ENCODE results near the gene MSH5. TPM values are rescaled to one million over a fixed set of nuclear protein-coding genes. Genes with fewer than 3 reads are reported as not detected.

MSH5 gene
- total RNA-seq, 1 experiment from 2014 or later: 22.7 TPM

DNA sequence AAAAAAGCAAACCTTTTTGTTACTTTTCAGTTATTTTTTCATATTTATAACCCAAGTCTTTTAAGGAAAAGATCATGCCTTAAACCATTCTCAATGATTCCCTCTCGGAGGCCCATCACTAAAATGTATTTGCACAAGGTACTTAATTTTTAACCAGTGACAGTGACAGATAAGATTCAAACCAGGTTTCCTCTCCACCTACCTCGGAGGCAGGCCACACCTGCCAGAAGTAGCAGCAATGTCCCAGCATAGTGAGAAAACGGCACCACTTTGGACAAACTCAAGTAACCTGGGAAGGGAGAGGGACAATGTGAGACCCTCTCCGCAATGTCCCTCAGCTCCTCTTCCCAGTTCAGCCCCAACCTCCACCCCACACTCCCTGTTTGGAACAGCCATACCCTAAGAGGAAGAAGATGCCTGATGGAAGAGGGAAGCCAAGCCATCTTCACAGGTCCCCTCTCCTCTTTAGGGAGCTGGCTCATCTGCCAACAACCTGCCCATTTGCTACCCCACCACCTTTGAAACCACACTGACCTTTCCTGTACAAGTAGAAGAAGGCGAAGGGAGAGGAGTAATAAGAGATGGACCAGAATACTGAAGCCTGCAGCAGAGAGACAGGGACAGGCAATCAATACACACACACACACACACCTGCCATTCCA is 38.9 kb upstream of the MSH5 start:
- ATAC-seq: no peak
- no peaks in the 10 kb centered on the region for H3K27me3 ChIP-seq (ENCODE audit: low read length)
- ChIA-PET POLR2A (ENCODE audit: unreplicated experiment) (interaction anchor here (0.6 kb wide), 1 partner anchor 1090 kb away, joined by 5 read pairs; no protein-coding TSS in a partner anchor), CTCF (no interaction called here)
- BruUV-seq (replicated peaks): no TSS peak
- peaks cover 25% of the 10 kb centered on the region for H3K79me2 ChIP-seq (ENCODE audit: low read length)
- no peak overlapping the region for H2AFZ ChIP-seq (ENCODE audit: low read length)
- peak overlapping the region; percentile 85; the same call in 1 of the 2 replicates for H3K4me3 ChIP-seq (ENCODE audit: low read length)
- peaks cover 10% of the 10 kb centered on the region for H3K4me1 ChIP-seq (ENCODE audit: insufficient read depth, low read length)
- DNase-seq: no peak
- peaks cover 3% of the 10 kb centered on the region; the same call in 1 of the 2 replicates for H3K36me3 ChIP-seq (ENCODE audit: low read depth, low read length)
- no peaks in the 10 kb centered on the region for H3F3A ChIP-seq (ENCODE audit: low read length, unreplicated experiment)
- no peaks in the 10 kb centered on the region for H3K9me3 ChIP-seq (ENCODE audit: low read length)
- TF ChIP-seq, protein P1, sequence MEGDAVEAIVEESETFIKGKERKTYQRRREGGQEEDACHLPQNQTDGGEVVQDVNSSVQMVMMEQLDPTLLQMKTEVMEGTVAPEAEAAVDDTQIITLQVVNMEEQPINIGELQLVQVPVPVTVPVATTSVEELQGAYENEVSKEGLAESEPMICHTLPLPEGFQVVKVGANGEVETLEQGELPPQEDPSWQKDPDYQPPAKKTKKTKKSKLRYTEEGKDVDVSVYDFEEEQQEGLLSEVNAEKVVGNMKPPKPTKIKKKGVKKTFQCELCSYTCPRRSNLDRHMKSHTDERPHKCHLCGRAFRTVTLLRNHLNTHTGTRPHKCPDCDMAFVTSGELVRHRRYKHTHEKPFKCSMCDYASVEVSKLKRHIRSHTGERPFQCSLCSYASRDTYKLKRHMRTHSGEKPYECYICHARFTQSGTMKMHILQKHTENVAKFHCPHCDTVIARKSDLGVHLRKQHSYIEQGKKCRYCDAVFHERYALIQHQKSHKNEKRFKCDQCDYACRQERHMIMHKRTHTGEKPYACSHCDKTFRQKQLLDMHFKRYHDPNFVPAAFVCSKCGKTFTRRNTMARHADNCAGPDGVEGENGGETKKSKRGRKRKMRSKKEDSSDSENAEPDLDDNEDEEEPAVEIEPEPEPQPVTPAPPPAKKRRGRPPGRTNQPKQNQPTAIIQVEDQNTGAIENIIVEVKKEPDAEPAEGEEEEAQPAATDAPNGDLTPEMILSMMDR (conservative IDR thresholded peaks at IDR 0.05; ENCODE audit: low read depth, low read length): no peak
- TF ChIP-seq EZH2 (IDR thresholded peaks at IDR 0.05; ENCODE audit: low read length, unreplicated experiment) (no peak), EZH2phosphoT487 (IDR thresholded peaks at IDR 0.05; ENCODE audit: borderline replicate concordance, low read length) (no peak)
- no peak overlapping the region for H3K9ac ChIP-seq (ENCODE audit: low read length)
- H3K4me2 ChIP-seq (ENCODE audit: low read length): peak overlapping the region; percentile 95; the same call in 1 of the 2 replicates
- no peaks in the 10 kb centered on the region for H4K20me1 ChIP-seq (ENCODE audit: low read length)
- intact Hi-C loops (cut with micrococcal nuclease): no loop called here
- H3K9me2 ChIP-seq (replicated peaks; ENCODE audit: low read length): no peaks in the 10 kb centered on the region
- no peak overlapping the region for H3K27ac ChIP-seq (ENCODE audit: low read length)

DNA sequence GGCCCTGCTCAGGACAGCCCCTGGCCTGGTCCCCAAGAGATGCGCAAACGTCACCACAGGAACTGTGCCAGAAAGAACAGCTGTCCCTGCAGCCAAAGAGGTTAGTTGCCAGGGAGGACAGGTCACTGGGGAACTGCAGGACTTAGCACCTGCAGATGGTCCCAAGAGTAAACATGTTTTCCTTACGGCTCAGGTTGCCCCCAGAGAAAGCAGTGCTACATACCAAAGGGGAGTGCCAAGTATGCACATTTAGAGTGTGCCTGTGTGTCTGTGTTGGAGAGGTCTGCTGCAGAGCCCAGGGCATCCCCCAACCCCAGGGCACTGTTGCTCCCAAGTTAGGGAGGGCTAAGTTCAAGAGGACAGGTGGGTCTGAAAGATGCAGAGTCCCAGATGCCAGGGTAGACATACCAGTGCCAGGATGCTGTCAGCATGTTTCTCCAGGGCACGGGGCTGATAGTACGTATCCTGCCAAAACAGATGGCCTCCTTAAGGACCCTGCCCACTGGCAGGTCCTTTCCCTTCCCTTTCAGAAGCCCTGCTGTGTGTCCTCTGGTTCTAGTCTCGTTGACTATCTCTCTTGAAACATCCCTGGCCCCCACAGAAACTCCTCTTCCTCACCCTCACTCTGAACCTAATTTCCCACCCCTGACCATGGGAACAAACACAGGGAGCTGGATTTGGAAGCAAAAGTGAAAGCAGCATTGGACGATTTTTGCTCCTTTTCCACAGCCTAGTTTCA is 38.0 kb upstream of the MSH5 start:
- Histone ChIP-seq H3K4me3 (ENCODE audit: low read length) (peak overlapping the region; percentile 85), H3K36me3 (ENCODE audit: low read depth, low read length) (no peaks in the 10 kb centered on the region; the same call in 1 of the 2 replicates), H3K9me3 (ENCODE audit: low read length) (no peaks in the 10 kb centered on the region), H3K4me1 (ENCODE audit: insufficient read depth, low read length) (peaks cover 10% of the 10 kb centered on the region), H3K9me2 (replicated peaks; ENCODE audit: low read length) (no peaks in the 10 kb centered on the region), H3K27me3 (ENCODE audit: low read length) (no peaks in the 10 kb centered on the region), H3K27ac (ENCODE audit: low read length) (peak overlapping the region; percentile 71; the same call in 1 of the 2 replicates), H3K9ac (ENCODE audit: low read length) (peak overlapping the region; percentile 86), H3K4me2 (ENCODE audit: low read length) (peak overlapping the region; percentile 95), H3F3A (ENCODE audit: low read length, unreplicated experiment) (no peaks in the 10 kb centered on the region), H4K20me1 (ENCODE audit: low read length) (no peaks in the 10 kb centered on the region), H3K79me2 (ENCODE audit: low read length) (peaks cover 25% of the 10 kb centered on the region), H2AFZ (ENCODE audit: low read length) (peak overlapping the region; percentile 87)
- intact Hi-C loops (cut with micrococcal nuclease): no loop called here
- DNase-seq: no peak
- CTCF ChIA-PET: no interaction called here
- TF ChIP-seq EZH2 (IDR thresholded peaks at IDR 0.05; ENCODE audit: low read length, unreplicated experiment) (no peak), EZH2phosphoT487 (IDR thresholded peaks at IDR 0.05; ENCODE audit: borderline replicate concordance, low read length) (no peak)
- TF ChIP-seq, protein P1 (conservative IDR thresholded peaks at IDR 0.05; ENCODE audit: low read depth, low read length): no peak
- POLR2A ChIA-PET (ENCODE audit: unreplicated experiment): interaction anchor here (0.6 kb wide), 2 partner anchors 24 to 1089 kb away, joined by 5 to 21 read pairs; no protein-coding TSS in a partner anchor
- no peak for ATAC-seq
- BruUV-seq (replicated peaks): no TSS peak
